Activated T-cell treated with anti-CD3 and anti-CD28 coated beads for 48 hours (primary cell): ENCODE measurements around the gene RANBP3.

Source experiments
- DNase-seq: peaks from one replicate; pipeline ENCODE4 v3.0.0-alpha.2; 2020; ENCODE audit warnings: low read depth

Gene RANBP3

DNA sequence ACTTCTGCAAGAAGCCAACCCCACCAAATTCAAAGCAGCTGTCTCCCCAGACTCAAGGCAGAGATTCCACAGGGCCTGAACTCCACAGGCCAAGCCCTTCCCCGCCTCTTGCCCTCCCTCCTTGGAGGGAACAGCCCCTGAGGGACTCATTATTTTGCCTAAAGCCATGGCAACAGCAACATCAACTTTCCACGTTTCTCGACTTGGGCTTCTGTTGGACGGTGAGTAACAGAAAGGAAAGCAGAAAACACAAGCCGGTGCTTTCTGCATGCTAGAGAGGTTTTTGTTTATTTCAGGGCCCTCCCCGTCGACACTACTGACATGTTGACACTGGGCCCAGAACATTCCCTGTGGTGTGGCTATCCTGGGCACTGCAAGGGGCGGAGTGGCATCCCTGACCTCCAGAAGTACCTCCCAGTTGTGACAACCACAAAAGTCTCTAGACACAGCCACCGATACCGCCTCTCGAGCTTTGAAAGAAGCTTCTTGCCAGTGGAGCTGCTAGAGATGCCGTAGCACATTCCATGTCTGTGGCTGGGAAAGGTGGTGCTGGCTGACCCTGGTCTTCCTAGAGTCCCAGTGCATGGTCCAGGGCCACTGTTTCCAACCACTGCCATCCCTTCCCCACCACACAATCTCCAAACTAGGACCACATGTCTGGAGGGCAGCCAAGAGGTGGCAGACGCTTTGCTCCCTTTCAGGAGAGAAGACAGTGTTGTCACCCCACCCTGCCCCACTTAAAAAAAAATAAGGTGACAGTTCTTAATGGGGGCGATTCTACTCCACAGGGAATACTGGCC, 51.1 kb downstream of the RANBP3 start:
- DNase-seq = no peak

DNA sequence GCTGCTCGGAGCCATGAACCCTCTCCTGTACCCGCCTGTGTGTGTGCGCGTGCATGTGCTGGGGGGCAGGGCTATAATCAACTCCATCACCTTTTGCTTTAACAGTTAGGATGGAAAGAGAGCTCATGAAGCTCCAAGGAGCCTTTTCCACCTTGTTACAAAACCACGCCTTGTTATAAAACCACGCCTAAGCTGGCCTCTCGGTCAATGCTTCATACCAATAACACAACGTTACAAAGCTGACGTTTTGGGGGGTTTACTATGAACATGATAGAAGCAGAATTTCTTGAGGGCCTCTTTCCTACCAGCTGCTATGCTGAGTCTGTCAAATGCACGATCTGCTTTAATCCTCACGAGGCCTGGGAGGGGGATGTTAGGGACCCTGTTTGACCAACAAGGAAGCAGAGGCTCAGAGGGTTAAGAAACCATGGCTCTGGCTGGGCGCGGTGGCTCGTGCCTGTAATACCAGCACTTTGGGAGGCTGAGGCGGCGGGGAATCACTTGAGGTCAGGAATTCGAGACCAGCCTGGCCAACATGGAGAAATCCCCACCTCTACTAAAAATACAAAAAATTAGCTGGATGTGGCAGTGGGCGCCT, 52.0 kb downstream of the RANBP3 start:
- no peak for DNase-seq

DNA sequence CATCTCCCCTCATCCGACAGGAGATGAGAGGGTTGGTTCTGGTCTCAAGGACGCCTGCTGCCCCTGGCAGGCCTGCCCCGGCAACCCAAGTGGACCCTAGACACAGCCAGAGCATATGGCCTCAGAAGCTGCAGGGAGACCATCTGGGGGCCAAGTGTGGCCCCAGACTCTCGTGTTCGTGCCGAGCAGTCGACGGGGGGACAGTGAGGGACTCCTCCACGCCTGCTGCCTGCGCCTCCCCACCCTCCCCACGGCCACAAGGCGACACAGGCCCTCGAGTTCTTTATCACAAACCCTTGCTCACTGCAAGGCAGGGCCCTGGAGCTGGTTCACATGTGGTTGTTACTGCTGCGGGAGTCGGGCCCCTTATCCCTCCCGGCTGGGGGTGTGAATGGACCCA, 54.6 kb downstream of the RANBP3 start:
- no peak for DNase-seq

DNA sequence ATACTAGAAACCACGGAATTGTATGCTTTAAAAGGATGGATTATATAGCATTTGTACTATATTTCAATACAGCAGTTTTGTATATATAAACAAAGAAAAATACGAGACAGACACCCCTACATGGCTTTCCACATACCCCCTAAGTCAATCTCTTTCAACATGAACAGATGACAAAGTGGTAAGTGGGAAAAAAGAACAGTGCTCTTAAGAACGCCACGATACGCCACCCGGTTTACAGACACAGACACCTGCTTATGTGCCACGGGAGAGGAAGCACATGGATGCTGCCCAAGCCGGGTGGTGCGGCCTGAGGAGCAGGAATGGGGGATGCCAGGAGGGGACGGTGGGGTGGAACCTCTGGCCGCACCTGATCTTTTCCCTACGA, 55.8 kb downstream of the RANBP3 start:
- no peak for DNase-seq

DNA sequence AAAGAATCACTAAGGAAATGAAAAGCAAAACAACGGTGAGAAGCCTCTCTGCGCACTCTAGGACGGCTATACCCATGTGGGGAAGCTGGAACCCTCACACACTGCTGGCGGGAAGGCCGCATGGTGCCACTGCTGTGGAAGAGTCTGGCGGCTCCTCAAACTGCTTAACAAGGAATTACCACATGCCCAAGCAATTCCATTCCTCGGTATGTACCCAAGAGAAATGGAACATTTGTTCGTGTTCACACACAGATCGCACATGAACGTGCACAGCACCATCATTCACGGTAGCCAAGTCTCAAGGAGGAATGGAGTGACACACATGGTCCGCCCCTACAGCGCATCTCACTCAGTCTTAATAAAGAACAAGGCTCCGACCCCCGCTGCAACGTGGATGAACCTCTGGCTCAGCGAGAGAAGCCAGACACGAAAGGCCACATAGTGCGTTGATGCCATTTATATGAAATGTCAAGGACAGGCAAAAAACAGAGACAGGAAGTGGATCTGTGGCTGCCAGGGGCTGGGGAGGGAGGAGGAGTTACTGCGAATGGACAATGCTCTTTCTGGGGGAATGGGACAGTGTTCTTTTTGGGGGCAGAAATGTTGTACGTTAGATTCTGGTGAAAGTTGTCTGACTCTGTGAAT, 56.3 kb downstream of the RANBP3 start:
- DNase-seq = no peak

DNA sequence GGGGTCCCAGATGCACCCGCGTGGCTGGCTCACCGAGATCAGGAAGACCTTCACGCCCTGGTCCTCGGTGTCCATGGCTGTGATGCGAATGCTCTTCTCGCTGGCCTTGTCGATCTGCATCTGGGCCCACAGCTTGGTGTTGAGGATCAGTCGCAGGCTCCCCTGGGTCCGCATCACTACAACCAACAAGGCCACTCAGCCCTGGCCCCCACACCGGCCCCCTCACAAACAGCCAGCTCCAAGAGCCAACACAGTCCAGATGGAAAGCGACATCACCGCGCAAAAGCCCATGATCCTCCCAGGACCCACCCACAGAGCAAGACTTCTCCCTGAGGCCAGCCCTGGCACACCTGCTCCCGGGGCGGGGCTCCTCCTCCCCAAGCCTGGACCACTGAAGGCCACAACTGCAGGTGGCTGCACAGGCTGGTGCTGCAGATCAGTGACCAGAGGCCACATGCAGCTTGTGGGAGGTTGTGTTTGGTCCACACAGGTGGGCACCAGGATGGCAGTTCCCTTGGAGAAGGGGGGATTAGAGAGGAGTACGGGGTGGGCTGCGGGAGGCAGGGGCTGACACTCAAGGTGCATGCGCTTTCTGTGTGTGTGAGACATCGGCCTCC, 59.4 kb downstream of the RANBP3 start:
- DNase-seq = no peak

DNA sequence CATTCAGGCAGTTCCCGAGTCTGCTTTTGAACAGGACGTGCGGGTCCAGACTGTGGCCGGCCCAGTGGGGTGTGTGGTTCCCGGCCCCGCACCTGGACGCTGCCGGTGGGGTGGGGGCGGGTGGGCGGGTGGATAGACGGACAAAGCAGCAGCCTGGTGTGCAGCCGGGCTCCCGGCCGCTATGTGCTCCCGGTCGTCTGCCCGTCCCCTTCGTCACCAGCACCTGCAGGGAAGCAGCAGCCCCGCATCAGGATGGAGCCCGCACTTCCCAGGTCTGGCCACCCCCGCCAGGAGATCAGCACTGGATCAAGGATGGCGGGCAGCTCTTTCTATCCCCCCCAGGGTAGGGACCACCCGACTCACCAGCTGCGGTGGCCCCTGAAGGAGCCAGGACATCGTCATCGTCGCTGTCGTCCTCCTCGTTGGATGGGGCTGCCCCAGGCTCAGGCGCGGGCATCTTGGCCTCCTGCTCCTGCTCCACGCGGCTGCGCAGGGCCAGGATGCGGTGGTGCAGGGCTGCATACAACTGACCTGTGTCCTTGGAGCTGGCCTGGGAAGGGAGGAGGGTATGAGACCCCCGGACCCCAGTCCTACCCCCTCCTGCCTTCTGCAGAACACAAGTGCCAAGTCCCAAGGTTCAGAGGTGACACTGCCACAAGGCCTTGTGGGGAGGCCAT, 60.4 kb downstream of the RANBP3 start:
- DNase-seq = no peak

DNA sequence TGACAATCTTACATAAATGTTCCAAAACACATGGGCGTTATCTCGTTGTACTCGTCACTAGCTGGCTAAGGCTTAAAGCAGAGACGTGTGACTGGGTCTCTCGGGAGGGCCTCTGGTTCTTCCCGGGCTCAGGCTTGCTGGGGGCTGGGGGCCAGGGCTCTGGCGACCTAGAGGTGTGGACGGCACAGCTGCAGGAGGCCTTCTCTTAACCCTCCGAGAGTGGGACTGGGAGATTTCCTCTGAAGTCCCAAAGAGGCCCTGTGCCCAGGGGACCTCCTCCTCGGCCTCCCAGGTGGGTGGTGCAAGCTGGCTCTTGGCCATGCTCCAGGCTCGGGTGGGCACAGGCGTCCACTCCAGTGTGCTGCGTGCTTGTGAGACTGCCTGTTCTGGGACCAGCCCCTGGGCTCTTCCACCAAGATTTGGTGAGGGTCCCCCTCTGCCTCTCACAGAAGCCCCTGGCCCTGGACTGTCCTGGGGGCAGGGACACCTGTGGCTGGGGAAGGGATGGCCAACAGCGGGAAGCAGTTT, 61.7 kb downstream of the RANBP3 start:
- no peak for DNase-seq

DNA sequence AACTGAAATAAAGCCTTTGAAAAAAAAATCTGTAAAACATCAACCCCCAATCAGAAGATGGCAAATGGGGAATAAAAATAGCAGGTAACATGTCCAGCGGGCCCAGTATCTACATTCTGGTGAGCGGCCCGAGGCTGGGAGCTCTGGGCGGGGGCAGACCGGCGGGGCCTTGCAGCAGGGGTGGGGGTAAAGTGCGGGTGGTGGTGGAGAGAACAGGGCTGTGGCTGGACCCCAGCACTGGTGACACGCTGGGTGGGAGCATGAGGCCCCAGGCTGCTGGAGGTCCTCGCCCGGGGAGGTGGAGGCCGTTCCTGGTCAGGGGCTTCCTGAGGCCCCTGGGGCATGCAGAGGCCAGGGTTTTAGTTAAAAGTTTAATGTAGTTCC, 62.2 kb downstream of the RANBP3 start:
- no peak for DNase-seq

DNA sequence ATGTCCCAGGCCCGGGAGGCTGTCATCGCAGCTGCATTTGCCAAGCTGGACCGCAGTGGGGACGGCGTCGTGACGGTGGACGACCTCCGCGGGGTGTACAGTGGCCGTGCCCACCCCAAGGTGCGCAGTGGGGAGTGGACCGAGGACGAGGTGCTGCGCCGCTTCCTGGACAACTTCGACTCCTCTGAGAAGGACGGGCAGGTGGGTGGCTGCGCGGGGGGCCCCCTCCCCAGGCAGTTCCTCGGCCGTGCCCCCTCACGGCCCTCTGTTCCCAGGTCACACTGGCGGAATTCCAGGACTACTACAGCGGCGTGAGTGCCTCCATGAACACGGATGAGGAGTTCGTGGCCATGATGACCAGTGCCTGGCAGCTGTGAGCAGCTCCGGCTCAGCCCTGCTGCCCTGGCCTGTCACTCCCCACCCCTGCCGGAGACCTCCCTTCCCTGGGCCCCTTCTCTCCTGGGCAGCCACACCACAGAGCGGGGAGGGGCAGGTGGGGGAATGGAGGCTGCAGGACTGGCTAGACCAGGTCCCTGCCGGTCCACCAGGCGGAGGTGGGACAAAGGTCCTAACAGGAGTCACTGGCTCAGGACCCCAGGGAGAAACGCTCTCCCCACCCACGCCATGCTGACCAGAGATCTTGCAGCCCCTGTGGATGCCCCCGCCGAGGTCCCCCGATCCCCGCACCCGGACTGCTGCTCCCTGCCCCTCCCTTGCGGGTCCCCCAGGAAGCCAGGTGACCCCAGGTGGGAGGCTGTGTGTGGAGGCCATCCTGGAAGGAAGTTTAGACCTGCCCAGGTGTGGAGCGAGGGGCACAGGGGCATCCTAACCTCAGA, 62.8 kb downstream of the RANBP3 start:
- no peak for DNase-seq

DNA sequence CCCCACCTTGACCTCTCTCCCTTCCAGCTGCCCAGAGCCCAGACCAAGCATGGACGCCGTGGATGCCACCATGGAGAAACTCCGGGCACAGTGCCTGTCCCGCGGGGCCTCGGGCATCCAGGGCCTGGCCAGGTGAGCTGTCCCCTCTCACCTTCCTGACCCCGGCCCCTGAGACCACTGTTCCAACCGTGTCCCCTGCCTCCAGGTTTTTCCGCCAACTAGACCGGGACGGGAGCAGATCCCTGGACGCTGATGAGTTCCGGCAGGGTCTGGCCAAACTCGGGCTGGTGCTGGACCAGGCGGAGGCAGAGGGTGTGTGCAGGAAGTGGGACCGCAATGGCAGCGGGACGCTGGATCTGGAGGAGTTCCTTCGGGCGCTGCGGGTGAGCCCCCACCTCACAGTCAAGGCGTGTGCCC, 63.6 kb downstream of the RANBP3 start:
- DNase-seq = no peak

DNA sequence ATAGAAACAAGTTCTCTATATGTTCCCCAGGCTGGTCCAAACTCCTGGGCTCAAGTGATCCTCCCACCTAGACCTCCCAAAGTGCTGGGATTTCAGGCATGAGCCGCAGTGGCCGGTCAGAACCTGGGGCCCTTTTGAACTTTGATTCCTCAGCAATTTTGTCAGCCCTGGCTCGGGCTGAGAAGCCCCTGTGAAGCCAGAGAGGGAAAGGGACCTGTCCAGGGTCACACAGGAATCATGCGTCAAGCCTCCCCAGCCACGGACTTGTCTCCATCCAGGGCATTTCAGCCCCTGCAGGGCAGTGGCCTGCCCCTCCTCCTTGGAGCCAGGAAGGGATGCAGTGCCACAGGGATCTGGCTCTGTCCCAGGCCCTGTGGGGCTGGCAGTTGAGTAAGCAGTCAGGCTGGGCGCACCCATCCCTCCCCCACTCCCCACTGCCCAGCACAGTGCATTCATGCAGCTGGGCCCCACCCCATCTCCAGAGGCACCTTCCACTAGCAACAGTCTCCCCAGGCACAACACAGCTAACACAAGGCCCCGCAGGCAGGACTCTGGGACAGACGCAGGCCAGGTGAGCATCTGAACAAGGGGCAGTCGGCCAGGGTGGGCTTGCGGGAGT, 64.1 kb downstream of the RANBP3 start, which contains the start of gene CAPS:
Gene CAPS, plus strand, starts transcription at position 516 of the 619 bp plus-strand sequence. CDS start 153 bp downstream, outside the sequence.
- DNase-seq = no peak

DNA sequence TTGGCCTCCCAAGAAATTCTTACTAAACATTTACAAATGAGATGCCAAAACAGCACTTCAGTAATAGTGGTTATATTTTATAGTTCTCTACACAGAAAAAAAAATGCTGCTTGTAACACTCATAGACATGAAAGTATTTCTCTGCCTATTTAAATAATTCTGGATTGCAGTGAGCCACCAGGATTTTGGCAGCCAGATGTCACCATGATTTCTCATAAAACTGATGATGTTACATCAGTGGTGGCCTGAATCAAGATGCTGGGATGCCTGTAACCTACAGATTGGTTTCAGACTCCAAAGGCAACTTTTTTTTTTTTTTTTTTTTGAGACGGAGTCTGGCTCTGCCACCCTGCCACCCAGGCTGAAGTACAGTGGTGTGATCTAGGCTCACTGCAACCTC, 66.6 kb downstream of the RANBP3 start:
- no peak for DNase-seq

DNA sequence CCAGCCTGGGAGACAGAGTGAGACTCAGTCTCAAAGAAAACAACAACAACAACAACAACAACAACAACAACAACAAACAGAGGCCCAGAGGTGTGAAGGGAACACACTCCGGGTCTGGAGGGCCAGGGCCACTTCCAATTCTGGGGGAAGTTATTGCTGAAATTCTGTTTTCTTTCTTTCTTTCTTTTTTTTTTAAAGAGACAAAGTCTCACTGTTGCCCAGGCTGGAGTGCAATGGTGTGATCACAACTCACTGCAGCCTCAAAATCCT, 67.4 kb downstream of the RANBP3 start:
- no peak for DNase-seq

DNA sequence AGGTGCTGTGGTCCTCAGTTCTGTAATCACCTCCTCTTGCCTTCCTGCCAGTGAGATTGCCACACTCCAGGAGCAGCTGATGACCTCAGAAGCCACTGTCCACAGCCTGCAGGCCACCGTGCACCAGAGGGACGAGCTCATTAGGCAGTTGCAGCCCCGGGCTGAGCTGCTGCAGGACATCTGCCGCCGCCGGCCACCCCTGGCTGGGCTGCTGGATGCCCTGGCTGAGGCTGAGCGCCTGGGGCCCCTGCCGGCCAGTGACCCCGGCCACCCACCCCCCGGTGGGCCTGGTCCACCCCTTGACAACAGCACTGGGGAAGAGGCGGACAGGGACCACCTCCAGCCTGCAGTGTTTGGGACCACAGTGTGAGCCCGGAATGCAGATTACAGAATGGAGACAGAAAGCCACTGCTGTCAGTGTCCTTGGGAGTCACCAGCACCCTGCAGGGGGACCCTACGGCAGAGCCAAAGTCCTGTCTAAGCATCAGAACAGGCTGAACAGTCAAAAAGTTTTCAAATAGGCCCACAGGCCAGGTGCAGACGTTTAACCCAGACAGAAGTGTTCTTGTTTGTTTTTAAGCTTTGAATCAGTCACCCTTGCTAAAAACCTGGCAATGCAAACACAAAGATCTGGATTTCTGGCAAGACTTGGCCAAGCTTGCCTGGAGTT, 69.0 kb downstream of the RANBP3 start:
- DNase-seq = no peak

DNA sequence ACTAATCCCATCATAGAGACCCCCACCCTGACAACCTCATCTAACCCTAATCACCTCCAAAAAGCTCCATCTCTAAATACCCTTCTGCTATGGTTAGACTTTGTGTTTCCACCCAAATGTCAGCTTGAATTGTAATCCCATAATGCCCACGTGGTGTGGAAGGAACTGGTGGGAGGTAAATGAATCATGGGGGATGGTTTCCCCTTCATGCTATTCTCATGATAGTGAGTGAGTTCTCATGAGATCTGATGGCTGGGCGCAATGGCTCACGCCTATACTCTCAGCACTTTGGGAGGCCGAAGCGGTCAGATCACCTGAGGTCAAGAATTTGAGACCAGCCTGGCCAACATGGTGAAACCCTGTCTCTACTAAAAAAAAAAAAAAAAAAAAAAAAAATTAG, 70.7 kb downstream of the RANBP3 start:
- DNase-seq = no peak

DNA sequence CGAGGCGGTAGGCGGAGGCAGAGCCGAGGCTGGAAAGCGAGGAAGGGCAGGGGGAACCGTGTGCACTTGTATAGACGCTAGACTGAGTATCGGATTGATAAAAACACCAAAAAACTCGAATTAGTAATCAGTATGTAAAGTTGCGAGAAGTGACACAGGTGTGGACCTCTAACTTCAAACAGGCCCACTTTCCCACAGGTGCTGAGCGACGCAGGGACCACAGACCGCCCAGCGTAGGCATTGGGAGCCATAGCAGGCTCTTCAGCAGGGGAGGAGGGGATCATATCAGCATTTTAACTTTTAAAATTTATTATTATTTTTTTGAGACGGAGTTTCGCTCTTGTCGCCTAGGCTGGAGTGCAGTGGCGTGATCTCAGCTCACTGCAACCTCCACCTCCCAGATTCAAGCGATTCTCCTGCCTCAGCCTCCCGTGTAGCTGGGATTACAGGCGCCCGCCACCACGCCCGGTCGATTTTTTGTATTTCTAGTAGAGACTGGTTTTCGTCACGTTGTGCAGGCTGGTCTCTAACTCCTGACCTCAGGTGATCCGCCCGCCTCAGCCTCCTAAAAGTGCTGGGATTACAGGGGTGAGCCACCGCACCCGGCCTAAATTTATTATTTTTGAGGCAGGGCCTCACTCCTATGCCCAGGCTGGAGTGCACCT, 72.7 kb downstream of the RANBP3 start:
- DNase-seq = no peak

DNA sequence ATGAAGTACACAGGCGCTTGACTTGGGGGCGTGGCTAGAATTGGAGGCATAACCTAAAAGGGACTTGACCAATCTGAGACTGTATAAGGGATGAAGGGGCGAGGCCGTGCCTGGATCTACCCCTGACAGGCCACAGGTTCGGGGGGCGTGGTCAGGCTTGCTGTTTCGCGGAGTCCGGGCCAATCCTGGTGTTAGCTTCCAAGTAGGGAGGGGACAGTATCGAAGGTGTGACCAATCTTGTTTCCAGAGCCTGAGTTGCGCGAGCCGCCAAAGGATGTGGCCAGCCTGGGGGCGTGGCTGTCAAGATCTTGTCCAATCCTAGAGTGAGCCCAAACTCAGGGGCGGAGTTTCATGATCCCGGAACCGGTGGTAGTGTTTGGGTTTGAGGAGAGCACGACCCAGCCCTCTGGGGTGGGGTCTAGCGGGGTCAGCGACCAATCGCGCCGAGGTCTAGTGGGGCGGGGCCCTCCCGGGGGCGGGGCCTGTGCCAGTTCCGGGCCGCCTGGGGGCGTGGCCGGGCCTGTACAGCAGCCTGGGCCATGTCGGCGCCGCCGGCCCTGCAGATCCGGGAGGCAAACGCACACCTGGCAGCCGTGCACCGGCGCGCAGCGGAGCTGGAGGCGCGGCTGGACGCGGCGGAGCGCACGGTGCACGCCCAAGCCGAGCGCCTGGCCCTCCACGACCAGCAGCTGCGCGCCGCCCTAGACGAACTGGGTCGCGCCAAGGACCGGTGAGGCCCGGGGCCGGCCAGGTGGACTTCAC, 73.4 kb downstream of the RANBP3 start, which contains the start of gene VMAC:
Gene VMAC, plus strand, starts transcription at position 521 of the 762 bp plus-strand sequence. Its CDS starts 19 bp downstream, at position 540.
- DNase-seq = peak; percentile 99
